Measurements from ENCODE around the gene SCTR.

DNA sequence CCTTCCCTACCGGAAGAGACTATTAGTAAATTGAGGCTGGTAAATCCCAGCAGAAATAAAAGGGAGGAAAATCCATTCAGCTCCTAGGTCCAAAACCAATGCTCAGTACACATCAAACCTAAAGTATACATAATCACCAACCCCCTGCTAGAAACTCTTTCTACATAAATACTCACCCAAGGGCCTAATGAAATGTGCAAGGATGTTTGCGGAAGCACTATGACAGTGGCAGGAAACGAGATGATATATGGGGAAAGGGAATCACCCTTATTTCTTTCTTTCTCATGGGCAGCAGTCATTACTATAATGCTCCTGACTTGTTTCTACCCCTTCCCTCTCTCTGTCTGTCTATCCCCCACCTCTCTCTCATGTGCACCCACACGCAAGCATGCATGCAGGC, 1.3 kb upstream of the SCTR start:
- TF ChIP-seq POLR2AphosphoS5 (IDR thresholded peaks at IDR 0.05; ENCODE audit: low read depth, low read length) (no peak), CTCF (IDR thresholded peaks at IDR 0.05) (no peak), REST (IDR thresholded peaks at IDR 0.05; ENCODE audit: insufficient read depth in 1 of 2, low read depth in 2 of 2, low read length in 1 of 2) (no peak), TCF7L2 (IDR thresholded peaks at IDR 0.05; ENCODE audit: low read depth, low read length) (no peak), SIN3A (IDR thresholded peaks at IDR 0.05; ENCODE audit: borderline replicate concordance, insufficient read depth, low read depth, low read length) (no peak)

Data from Panc1 (cell line).